Rectal smooth muscle tissue (tissue), 1 donor: Measurements from ENCODE around the gene ASCL5.
A peak's percentile ranks its signal among the peaks of the same experiment; 100 is the strongest.
"Not testable (repeated sequence)": the region's sequence is repeated elsewhere in the genome, so short reads cannot be mapped to it uniquely, and the experiment has no call there.

Experiments
- H3K27ac ChIP-seq: one replicate; pipeline ENCODE4 v1.7.0; 2013; ENCODE audit warnings: low read depth, low read length, inconsistent platforms
- H3K27me3 ChIP-seq: one replicate; pipeline ENCODE4 v1.7.0; 2013; ENCODE audit warnings: low read length; ENCODE audit not compliant: control insufficient read depth, insufficient read depth
- H3K36me3 ChIP-seq: one replicate; pipeline ENCODE4 v1.7.0; 2013; ENCODE audit warnings: low read length; ENCODE audit not compliant: control insufficient read depth, insufficient read depth
- H3K4me1 ChIP-seq: one replicate; pipeline ENCODE4 v1.7.0; 2013; ENCODE audit warnings: low read length; ENCODE audit not compliant: control insufficient read depth, insufficient read depth
- H3K4me3 ChIP-seq: one replicate; pipeline ENCODE4 v1.7.0; 2013; ENCODE audit warnings: low read length
- H3K9ac ChIP-seq: one replicate; pipeline ENCODE4 v1.7.0; 2013; ENCODE audit warnings: low read length

Gene ASCL5

DNA sequence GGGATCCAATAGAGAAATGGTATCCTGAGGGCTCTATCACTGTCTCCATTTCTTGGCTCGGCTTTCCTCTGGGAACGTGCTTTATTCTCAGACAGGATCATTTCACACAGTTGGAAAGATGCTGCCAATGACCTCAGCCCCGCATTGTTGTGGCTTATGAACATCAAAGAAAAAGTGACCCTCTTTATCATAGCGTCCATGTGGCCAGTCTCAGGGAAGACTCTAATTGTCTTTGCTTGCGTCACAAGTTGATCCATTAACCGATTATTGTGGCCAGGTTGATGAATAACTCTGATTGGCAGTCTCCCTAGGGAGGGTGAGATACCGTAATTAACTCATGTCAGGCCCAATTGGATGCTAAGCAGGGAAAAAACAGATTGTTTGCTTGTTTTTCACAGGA is 37.7 kb upstream of the ASCL5 start:
- no peak overlapping the region for H3K9ac ChIP-seq
- H3K4me3 ChIP-seq = no peak overlapping the region
- H3K27ac ChIP-seq = no peak overlapping the region
- H3K27me3 ChIP-seq = no peaks in the 10 kb centered on the region
- H3K36me3 ChIP-seq = no peaks in the 10 kb centered on the region
- no peaks in the 10 kb centered on the region for H3K4me1 ChIP-seq

DNA sequence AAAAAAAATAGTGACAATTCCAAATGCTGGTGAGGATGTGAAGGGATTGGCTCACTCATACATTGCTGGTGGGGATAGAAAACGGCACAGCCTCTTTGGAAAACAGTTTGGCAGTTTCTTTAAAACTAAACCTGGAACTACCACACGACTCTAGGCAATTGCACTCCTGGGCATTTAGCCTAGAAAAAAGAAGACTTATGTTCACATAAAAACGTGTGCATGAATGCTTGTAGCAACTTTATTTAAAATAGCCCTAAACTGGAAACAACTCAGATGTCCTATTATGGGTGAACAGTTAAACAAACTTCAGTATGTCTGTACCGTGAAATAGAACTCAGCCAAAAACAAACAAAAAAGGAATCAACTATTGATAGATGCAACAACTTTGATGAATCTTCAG is 36.7 kb upstream of the ASCL5 start:
- H3K4me3 ChIP-seq = no peak overlapping the region

DNA sequence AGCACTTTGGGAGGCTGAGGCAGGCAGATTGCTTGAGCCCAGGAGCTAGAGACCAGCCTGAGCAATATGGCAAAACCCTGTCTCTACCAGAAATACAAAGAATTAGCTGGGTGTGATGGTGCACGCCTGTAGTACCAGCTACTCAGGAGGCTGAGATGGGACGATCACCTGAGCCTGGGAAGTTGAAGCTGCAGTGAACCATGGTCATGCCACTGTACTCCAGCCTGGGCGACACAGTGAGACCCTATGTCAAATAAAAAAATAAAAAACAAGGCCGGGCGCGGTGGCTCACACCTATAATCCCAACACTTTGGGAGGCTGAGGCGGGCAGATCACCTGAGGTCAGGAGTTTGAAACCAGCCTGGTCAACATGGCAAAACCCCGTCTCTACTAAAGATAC is 36.1 kb upstream of the ASCL5 start:
- not testable (repeated sequence) for H3K4me3 ChIP-seq, H3K27me3 ChIP-seq, H3K9ac ChIP-seq, H3K36me3 ChIP-seq, H3K27ac ChIP-seq, H3K4me1 ChIP-seq

More for the DNA sequence above, 36.7 kb upstream of the ASCL5 start:
- Histone ChIP-seq H3K9ac (no peak overlapping the region), H3K27ac (no peak overlapping the region), H3K36me3 (no peaks in the 10 kb centered on the region), H3K27me3 (no peaks in the 10 kb centered on the region), H3K4me1 (no peaks in the 10 kb centered on the region)

DNA sequence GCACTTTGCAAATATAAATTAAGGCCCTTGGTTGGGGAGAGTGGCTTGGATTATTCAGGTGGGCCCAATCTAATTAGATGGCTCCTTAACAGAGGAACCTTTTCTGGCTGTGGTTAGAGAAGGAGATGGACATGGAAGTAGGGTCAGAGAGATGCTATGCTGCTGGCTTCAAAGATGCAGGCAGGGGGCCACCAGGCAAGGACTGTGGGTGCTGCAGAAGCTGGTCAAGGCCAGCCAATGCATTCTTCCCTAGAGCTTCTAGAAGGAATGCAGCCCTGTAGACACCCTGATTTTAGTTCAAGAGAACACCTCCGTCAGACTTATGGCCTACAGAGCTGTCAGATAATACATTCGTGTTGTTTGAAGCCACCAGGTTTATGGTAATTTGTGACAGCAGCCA is 31.0 kb upstream of the ASCL5 start:
- H3K36me3 ChIP-seq = no peaks in the 10 kb centered on the region
- H3K4me3 ChIP-seq = no peak overlapping the region
- no peaks in the 10 kb centered on the region for H3K27me3 ChIP-seq
- H3K4me1 ChIP-seq = peaks cover 11% of the 10 kb centered on the region
- no peak overlapping the region for H3K9ac ChIP-seq
- H3K27ac ChIP-seq = no peak overlapping the region

DNA sequence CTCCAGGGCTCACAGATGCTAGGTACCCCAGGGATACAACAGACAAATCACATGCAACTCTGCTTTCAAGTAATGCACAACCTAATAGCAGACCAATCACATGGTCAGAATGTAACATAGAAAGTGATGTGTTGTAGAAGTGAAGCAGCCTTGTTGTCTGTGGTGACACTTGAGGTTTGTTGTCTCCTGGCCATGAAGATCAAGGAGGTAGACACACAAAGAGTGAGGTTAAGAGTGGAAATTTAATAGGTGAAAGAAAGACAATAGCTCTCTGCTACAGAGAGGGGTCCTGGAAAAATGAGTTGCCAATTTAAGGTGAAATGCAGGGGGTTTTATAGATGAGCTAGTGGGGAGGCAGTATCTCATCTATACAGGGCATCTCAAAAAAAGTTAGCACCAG is 29.8 kb upstream of the ASCL5 start:
- Histone ChIP-seq H3K4me1 (peaks cover 11% of the 10 kb centered on the region), H3K36me3 (no peaks in the 10 kb centered on the region), H3K4me3 (no peak overlapping the region), H3K9ac (no peak overlapping the region), H3K27me3 (no peaks in the 10 kb centered on the region), H3K27ac (no peak overlapping the region)

DNA sequence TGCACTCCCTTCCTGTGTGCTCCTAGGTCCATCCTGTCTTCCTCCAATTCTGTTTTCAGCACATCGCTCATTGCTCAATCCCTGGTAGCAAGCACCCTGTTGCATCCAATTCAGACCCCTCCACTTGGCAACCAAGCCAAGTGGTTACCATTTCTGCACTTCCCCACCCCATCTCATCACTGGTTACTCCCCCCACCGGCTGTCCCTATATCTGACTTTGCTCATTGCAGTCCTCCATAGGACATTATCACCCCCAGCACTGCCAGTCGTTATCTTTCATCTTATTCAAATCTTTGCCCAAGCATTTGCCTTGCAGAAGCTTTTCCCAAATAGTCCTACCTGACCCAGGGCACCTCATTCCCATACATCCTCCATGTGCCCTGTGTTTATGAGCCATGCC is 29.4 kb upstream of the ASCL5 start:
- Histone ChIP-seq H3K4me3 (no peak overlapping the region), H3K9ac (no peak overlapping the region), H3K27ac (no peak overlapping the region), H3K27me3 (no peaks in the 10 kb centered on the region), H3K4me1 (peaks cover 11% of the 10 kb centered on the region), H3K36me3 (peaks cover 4% of the 10 kb centered on the region)

DNA sequence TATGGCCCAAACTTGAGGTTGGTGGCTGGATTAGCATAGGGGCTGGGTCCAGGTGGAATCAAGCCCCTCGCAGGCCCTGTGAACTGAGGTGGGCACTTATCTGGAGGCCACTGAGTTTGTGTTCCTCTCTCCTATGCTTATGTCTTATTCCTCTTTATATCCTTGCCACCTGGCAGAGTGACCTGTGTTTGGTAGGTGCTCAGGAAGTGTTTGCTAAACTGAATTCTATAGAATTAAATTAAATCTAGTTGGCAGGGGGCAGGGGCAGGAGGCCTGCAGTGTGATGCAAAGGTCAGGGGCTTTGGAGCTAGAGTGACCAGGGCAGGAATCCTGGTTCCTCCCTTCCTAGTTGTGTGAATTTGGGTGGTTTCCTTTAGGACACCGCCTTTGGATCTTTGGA is 28.4 kb upstream of the ASCL5 start:
- H3K27me3 ChIP-seq = no peaks in the 10 kb centered on the region
- no peak overlapping the region for H3K4me3 ChIP-seq
- H3K27ac ChIP-seq = no peak overlapping the region
- H3K4me1 ChIP-seq = peaks cover 11% of the 10 kb centered on the region
- no peak overlapping the region for H3K9ac ChIP-seq
- H3K36me3 ChIP-seq = peaks cover 4% of the 10 kb centered on the region

DNA sequence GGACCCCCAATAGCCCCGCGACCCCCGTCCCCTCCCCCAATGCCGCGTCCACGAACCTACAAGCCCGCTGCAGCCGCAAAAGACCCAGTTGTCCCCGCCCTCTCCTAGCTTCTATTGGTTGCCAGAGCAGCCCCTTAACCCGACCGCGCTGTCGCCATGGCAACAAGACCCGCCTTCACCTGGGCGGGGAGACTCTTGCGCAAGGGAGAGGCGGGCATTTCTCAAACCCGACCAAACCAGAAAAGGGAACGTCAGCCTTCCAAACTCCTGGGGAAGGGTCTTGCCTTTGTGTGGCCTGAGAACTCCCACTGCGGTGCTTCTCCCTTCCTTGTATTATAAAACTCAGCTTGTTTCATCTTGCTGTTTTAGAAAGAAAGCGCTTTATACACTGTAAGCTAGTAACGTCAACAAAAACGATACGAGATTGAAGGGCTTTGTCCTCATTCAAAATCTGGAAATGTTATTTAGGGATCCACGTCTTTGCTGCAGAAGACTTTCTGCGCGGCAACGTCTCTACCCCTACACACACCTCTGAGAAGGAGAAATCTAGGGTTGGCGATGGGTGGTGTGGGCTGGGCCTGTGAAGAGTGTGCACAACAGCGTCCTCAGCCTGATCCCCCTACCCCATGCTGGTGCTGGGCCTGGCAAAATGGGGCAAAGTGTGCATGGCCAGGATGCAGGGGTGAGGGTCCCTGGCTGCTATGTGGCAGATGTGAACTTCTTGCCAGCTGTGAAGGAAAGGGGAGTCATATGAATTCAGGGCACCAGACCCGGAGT is 27.6 kb upstream of the ASCL5 start, which contains the start of gene TMEM9:
TMEM9 (minus strand) TSS at position 86 of the 777 bp plus-strand sequence. CDS start 551 bp downstream, outside the sequence.
- Histone ChIP-seq H3K27me3 (no peaks in the 10 kb centered on the region), H3K36me3 (peaks cover 9% of the 10 kb centered on the region), H3K9ac (peak within 1 kb of the TSS; percentile 45), H3K4me1 (peaks cover 11% of the 10 kb centered on the region), H3K27ac (peak within 1 kb of the TSS; percentile 64), H3K4me3 (peak within 1 kb of the TSS; percentile 85)

DNA sequence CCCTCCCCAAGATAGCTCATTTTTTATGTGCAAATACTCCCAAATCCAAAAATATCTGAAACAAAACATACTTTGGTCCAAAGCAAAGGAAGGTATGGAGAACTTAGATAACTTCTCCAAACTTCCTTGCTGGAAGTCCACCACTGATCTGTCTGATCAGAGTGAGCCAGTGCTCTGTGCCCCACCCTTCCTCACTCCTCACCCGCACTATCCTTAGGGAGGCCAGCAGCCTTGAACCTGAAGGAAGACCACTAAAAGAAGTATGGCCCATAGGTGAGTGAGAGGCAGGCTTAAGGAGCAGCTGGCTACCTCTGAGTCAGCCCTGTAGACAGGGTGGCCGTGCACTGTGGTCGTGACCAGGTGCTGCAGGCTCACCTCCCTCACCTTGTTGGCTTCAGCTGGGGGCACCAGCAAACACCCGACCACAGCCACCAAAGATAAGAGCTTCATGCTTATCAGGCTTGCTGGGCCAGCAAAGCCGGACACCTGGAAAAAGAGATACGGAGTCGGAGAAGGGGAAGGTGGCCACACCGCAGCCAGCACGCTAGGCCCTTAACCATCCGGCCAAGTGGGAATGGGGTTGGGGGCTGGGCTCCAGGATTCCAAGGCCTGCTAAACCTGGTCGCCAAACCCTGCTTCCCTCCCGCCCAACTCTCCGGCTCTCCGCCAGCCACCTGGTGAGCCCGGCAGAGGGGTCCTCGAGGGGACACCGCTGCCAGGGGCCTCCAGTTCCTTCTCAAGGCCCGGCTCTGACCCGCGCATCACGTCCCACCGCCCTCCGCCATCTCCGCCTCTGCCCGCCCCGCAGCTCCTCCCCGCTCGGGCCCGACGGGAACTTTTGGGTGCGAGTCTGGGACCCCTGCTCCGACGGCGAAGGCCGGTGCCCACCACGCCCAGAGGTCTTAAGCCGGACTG is 26.7 kb upstream of the ASCL5 start:
- Histone ChIP-seq H3K36me3 (peaks cover 9% of the 10 kb centered on the region), H3K27me3 (no peaks in the 10 kb centered on the region), H3K4me3 (peak overlapping the region; percentile 85), H3K4me1 (peaks cover 11% of the 10 kb centered on the region), H3K27ac (peak overlapping the region; percentile 46), H3K9ac (peak overlapping the region; percentile 45)

DNA sequence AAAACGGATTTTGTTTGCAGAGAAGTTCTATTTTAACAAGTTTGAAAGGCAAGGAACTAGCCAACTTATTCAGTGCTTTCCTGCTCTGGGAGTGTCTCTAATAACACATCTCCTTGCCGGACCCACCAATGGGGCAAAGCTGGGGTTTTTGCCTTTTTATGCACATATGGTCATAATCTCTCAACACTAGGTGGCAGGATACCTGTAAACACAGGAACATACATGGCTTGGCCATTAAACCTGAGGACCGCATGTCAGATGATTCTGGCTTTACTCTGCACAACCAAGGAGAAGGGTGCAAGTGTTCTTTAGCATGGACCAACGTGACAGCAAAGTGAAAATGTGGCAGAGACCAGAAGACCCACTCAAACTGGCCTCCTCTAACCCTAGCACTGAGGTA is 22.4 kb upstream of the ASCL5 start:
- Histone ChIP-seq H3K9ac (no peak overlapping the region), H3K27me3 (no peaks in the 10 kb centered on the region), H3K36me3 (peaks cover 32% of the 10 kb centered on the region), H3K4me1 (peaks cover 6% of the 10 kb centered on the region), H3K4me3 (no peak overlapping the region), H3K27ac (no peak overlapping the region)

DNA sequence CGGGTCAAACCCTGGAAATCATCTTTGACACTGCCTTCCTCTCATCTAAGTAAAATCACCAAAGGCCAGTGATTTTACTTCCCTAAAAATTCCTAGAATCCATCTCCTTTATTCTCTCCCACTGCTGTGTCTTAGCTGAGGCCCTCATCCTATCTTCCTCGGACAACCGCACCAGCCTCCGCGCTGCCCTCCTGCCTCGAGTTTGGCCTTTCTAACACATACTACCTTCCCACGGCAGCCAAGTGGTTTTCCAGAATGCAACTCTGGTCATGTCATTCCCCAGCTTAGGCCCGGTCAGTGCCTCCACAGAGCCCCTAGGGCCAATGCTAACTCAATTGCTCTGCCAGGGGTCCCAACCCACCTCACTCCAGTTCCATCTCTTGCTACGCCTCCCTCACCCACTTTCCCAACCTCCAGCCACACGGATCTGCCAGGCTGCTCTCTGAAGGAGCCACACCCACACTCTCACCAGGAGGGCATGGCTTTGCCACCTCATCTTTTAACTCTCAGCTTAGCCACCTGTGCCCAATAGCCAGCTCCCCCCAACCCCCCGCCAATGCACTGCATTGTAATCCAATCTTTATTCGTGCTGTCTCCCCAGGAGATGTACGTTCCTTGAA is 20.5 kb upstream of the ASCL5 start:
- H3K27ac ChIP-seq = no peak overlapping the region
- H3K4me3 ChIP-seq = no peak overlapping the region
- no peaks in the 10 kb centered on the region for H3K27me3 ChIP-seq
- no peak overlapping the region for H3K9ac ChIP-seq
- peaks cover 40% of the 10 kb centered on the region for H3K36me3 ChIP-seq
- H3K4me1 ChIP-seq = no peaks in the 10 kb centered on the region

DNA sequence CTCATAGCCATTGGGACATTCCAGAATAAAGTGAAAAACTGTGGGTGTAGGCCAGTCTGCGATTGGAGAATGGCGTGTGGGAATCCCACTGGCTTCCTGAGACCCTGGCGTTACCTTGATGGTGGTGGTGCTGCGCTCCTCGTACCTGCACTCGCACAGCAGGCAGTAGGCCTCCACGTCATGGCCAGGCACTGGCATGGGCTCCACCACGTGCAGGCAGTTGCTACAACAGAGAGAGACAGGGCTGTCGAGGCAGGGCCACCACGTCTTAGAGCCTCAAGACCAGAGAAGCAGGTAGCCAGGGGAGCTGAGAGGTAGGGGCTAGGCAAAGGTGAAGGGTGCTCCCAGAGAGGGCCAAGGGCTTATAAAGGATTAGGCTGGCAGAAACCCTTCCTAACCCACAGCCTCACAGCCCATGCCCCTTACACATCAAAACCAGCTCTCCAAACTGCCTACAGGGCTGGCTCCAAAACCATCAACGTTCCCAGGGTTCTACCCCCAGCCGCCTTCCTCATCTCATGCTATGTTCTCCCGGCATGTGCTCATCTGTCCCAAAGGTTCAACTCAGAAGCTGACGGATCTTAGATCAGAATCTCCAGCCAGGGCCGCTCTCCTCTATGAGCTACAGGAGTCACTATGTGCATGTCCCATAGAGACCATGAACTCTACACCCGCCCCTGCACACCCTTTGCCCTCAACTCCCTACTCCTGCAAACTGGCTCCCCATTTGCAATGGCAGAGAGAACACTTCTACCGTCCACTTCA is 19.8 kb upstream of the ASCL5 start:
- Histone ChIP-seq H3K9ac (no peak overlapping the region), H3K4me3 (no peak overlapping the region), H3K36me3 (peaks cover 40% of the 10 kb centered on the region), H3K27ac (no peak overlapping the region), H3K4me1 (no peaks in the 10 kb centered on the region), H3K27me3 (no peaks in the 10 kb centered on the region)
